SK-N-SH (cell line): ENCODE data around the gene CLCNKB. TPM values are rescaled to one million over a fixed set of nuclear protein-coding genes. Genes with fewer than 3 reads are reported as not detected.
"Not testable (repeated sequence)": the region's sequence is repeated elsewhere in the genome, so short reads cannot be mapped to it uniquely, and the experiment has no call there.

ENCODE experiments used
- CTCF ChIA-PET: fragments of 300-600, 350-600 bp; formaldehyde crosslinking; extraction: SDS; loops from one replicate; lab custom pipeline; 2021; lab: Yijun Ruan, JAX
- POLR2A ChIA-PET: fragments of 350-600 bp; sonication (Branson Sonifier 250); formaldehyde crosslinking; extraction: SDS; loops from one replicate; lab custom pipeline; 2020; ENCODE audit warnings: antibody characterized with exemption, inconsistent platforms; lab: Yijun Ruan, JAX
- DNase-seq: peaks from one replicate; pipeline ENCODE4 v3.0.0; 2012
- H2AFZ ChIP-seq: fragments of 200-600 bp; sonication (generic); 2 replicates; pipeline ENCODE4 v1.8.1; 2016; ENCODE audit warnings: antibody characterized with exemption, mild to moderate bottlenecking, low read depth
- H3F3A ChIP-seq: fragments of 200-600 bp; sonication (generic); replicated peaks from 2 replicates; pipeline ENCODE3; 2016; ENCODE audit warnings: antibody characterized with exemption, mild to moderate bottlenecking; ENCODE audit not compliant: insufficient read depth
- H3K27ac ChIP-seq, 2 experiments: fragments of 200-500 bp in 1 of 2; fragments of 200-600 bp in 1 of 2; sonication (Bioruptor generic) in 1 of 2; sonication (generic), shearing (Covaris generic) in 1 of 2; 2 replicates each; pipeline versions ENCODE4 v1.5.1 to v1.6.1; 2014 to 2016; ENCODE audit warnings: low read depth in 2 of 2, inconsistent platforms in 1 of 2, low read length in 1 of 2, mild to moderate bottlenecking in 1 of 2, mixed read lengths in 1 of 2
- H3K27me3 ChIP-seq: fragments of 200-600 bp; sonication (generic), shearing (Covaris generic); 2 replicates; pipeline ENCODE4 v1.6.1; 2016; ENCODE audit warnings: mixed run types; ENCODE audit not compliant: insufficient read depth
- H3K36me3 ChIP-seq, 2 experiments: fragments of 200-500 bp in 1 of 2; fragments of 200-600 bp in 1 of 2; sonication (Bioruptor generic) in 1 of 2; sonication (generic) in 1 of 2; replicated peaks in 1 of 2; 2 replicates each; pipeline versions ENCODE3 to v1.5.1; 2014 to 2016; ENCODE audit warnings: low read length in 1 of 2, mild to moderate bottlenecking in 1 of 2; ENCODE audit not compliant: insufficient read depth in 2 of 2, control insufficient read depth in 1 of 2
- H3K4me1 ChIP-seq, 2 experiments: fragments of 200-500 bp in 1 of 2; fragments of 200-600 bp in 1 of 2; sonication (Bioruptor generic) in 1 of 2; sonication (generic), shearing (Covaris generic) in 1 of 2; 2 replicates each; pipeline versions ENCODE4 v1.5.1 to v1.6.1; 2014 to 2016; ENCODE audit warnings: low read depth in 1 of 2, low read length in 1 of 2, mixed run types in 1 of 2; ENCODE audit not compliant: insufficient read depth in 2 of 2, control insufficient read depth in 1 of 2
- H3K4me2 ChIP-seq: fragments of 200-600 bp; sonication (generic), shearing (Covaris generic); 2 replicates; pipeline ENCODE4 v1.6.1; 2017; ENCODE audit warnings: mixed run types
- H3K4me3 ChIP-seq, 2 experiments: fragments of 200-500 bp in 1 of 2; fragments of 200-600 bp in 1 of 2; sonication (Bioruptor generic) in 1 of 2; sonication (generic), shearing (Covaris generic) in 1 of 2; 2 replicates each; pipeline versions ENCODE4 v1.5.1 to v1.8.1; 2014 to 2016; ENCODE audit warnings: low read depth in 2 of 2, inconsistent platforms in 1 of 2, low read length in 1 of 2, mild to moderate bottlenecking in 1 of 2, mixed read lengths in 1 of 2, moderate library complexity in 1 of 2
- H3K79me2 ChIP-seq: fragments of 200-600 bp; sonication (generic); 2 replicates; pipeline ENCODE4 v1.8.1; 2017; ENCODE audit warnings: mild to moderate bottlenecking; ENCODE audit not compliant: insufficient read depth
- H3K9ac ChIP-seq: fragments of 200-600 bp; sonication (generic); 2 replicates; pipeline ENCODE4 v1.6.1; 2017; ENCODE audit warnings: mixed run types
- H3K9me2 ChIP-seq: fragments of 200-600 bp; sonication (generic); 2 replicates; pipeline ENCODE4 v1.6.1; 2017; ENCODE audit warnings: mixed run types
- H3K9me3 ChIP-seq: fragments of 200-600 bp; sonication (generic); 2 replicates; pipeline ENCODE4 v1.6.1; 2017; ENCODE audit warnings: mixed run types, mild to moderate bottlenecking, moderate library complexity
- H4K20me1 ChIP-seq: fragments of 200-600 bp; sonication (generic); 2 replicates; pipeline ENCODE4 v1.6.1; 2017; ENCODE audit warnings: mild to moderate bottlenecking, mixed run types; ENCODE audit not compliant: insufficient read depth
- CHD2 ChIP-seq: fragments of 150-350 bp; IDR thresholded peaks from 2 replicates; pipeline ENCODE4 v1.6.1; 2018; ENCODE audit warnings: low read length; ENCODE audit not compliant: partially characterized antibody
- CTCF ChIP-seq: fragments of 200-600 bp; sonication (generic); IDR thresholded peaks from 2 replicates; pipeline ENCODE4 v1.6.1; 2017; ENCODE audit warnings: antibody characterized with exemption, mild to moderate bottlenecking, moderate library complexity
- EP300 ChIP-seq, 2 experiments: IDR thresholded peaks; 2 replicates each; pipeline versions ENCODE4 v1.4.0 to v1.6.1; 2012; ENCODE audit warnings: borderline replicate concordance in 1 of 2, low read depth in 1 of 2, low read length in 1 of 2
- EZH2phosphoT487 ChIP-seq: fragments of 200-600 bp; sonication (generic); IDR thresholded peaks from 2 replicates; pipeline ENCODE4 v1.6.1; 2017; ENCODE audit warnings: low read depth, mixed run types, mild to moderate bottlenecking, antibody characterized with exemption, moderate library complexity, borderline replicate concordance
- FOSL2 ChIP-seq: IDR thresholded peaks from 2 replicates; pipeline ENCODE4 v1.4.0; 2012; ENCODE audit warnings: low read depth, mild to moderate bottlenecking, moderate library complexity, borderline replicate concordance
- GABPA ChIP-seq: IDR thresholded peaks from 2 replicates; pipeline ENCODE4 v1.4.0; 2012; ENCODE audit warnings: low read depth, mild to moderate bottlenecking
- MAX ChIP-seq: IDR thresholded peaks from 2 replicates; pipeline ENCODE4 v1.4.0; 2012; ENCODE audit warnings: low read depth
- NFIC ChIP-seq: IDR thresholded peaks from 2 replicates; pipeline ENCODE4 v1.4.0; 2012; ENCODE audit warnings: borderline replicate concordance
- NRF1 ChIP-seq: IDR thresholded peaks from 2 replicates; pipeline ENCODE4 v1.6.1; 2012; ENCODE audit warnings: low read depth, mild to moderate bottlenecking, low read length
- POLR2AphosphoS5 ChIP-seq: IDR thresholded peaks from 2 replicates; pipeline ENCODE4 v1.6.1; 2012; ENCODE audit warnings: low read depth, low read length
- RAD21 ChIP-seq: IDR thresholded peaks from 2 replicates; pipeline ENCODE4 v1.6.1; 2012; ENCODE audit warnings: mild to moderate bottlenecking, low read length
- RCOR1 ChIP-seq: fragments of 150-350 bp; IDR thresholded peaks from 2 replicates; pipeline ENCODE4 v1.6.1; 2017; ENCODE audit warnings: antibody characterized with exemption, low read length
- SIN3A ChIP-seq: IDR thresholded peaks from 2 replicates; pipeline ENCODE4 v1.6.1; 2012; ENCODE audit warnings: low read depth, mild to moderate bottlenecking, low read length, moderate library complexity, borderline replicate concordance
- SMC3 ChIP-seq: IDR thresholded peaks from 2 replicates; pipeline ENCODE4 v1.6.1; 2012; ENCODE audit warnings: low read depth, low read length, improper control_type of control experiment
- TCF12 ChIP-seq: IDR thresholded peaks from 2 replicates; pipeline ENCODE4 v1.4.0; 2012
- USF1 ChIP-seq: IDR thresholded peaks from 2 replicates; pipeline ENCODE4 v1.4.0; 2012; ENCODE audit warnings: low read depth, borderline replicate concordance
- YY1 ChIP-seq: IDR thresholded peaks from 2 replicates; pipeline ENCODE4 v1.4.0; 2012; ENCODE audit warnings: low read depth, mild to moderate bottlenecking
- WGBS: methylation state at CpG from one replicate; pipeline ENCODE4 v1.1.6; 2017; ENCODE audit warnings: low lambda C conversion rate; 5-methylcytosine and 5-hydroxymethylcytosine counted together
- polyA plus RNA-seq, 3 experiments: library from polyadenylated mRNA; depleted of rRNA; stranded (reverse); fragments of >200 nt; gene quantifications; 2 replicates each; pipeline ENCODE4 v1.2.3, GENCODE V29; 2012
- TF ChIP-seq, protein P1 (sequence below): IDR thresholded peaks from 2 replicates; pipeline ENCODE4 v1.6.1; 2012; ENCODE audit warnings: mild to moderate bottlenecking, low read depth, low read length, moderate library complexity

CLCNKB gene
- polyA plus RNA-seq, 1 of the 3 experiments (the other 2 are of a cell fraction) = 0.41 TPM

DNA sequence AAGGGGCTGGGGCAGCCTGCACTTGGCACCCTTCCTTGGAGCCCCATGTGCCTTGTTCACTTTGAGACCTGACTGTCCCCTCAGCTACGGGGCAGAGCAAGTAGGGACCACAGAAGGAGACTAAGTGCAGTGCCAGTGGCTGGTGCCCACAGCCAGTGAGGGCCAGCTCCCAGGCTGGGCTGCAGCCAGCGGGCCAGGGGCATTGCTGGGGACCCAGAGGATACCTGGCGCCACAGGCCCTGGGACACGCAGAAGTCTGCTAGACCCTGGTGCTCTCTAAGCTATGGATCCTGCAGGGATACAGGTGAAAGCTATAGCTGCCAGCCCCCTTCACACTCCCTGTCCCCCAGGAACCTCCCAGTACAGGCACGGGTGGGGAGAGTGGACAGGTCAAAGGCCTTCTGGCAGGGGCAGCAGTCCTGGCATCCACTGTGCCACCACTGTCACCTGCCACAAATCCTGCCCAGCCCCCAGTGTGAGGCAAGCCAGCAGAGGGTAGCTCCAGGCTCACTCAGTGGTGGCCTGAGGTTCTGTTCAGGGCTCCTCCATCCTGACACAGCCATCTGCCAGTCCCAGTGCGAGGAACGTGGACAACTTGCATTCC lies 20.4 kb upstream of the CLCNKB start:
- no peaks in the 10 kb centered on the region for H3K9me2 ChIP-seq
- CTCF ChIA-PET = interaction anchor here (0.6 to 1.2 kb wide), 3 partner anchors 14 to 32 kb away, joined by 3 read pairs; no protein-coding TSS in a partner anchor
- POLR2A ChIA-PET = no interaction called here
- H2AFZ ChIP-seq = no peak overlapping the region
- no peak overlapping the region for H3K4me2 ChIP-seq
- H3K4me1 ChIP-seq = peaks cover 10 to 31% of the 10 kb centered on the region in 2 experiments; a peak in 2 of 4 replicates
- H4K20me1 ChIP-seq = no peaks in the 10 kb centered on the region
- WGBS = 67% methylated on average over 6 of the region's 7 CpGs
- no peak overlapping the region for H3K27ac ChIP-seq
- DNase-seq = no peak
- no peaks in the 10 kb centered on the region for H3F3A ChIP-seq
- no peak overlapping the region for H3K9ac ChIP-seq
- TF ChIP-seq CTCF (no peak), TCF12 (no peak), USF1 (no peak), CHD2 (no peak), YY1 (no peak), FOSL2 (no peak), SIN3A (no peak), EP300 (IDR thresholded peaks at IDR 0.05; ENCODE audit: borderline replicate concordance in 1 of 2, low read depth in 1 of 2, low read length in 1 of 2) (no peak), RAD21 (no peak), NRF1 (no peak), RCOR1 (no peak), EZH2phosphoT487 (no peak), GABPA (no peak), MAX (no peak), SMC3 (no peak), NFIC (no peak), POLR2AphosphoS5 (no peak)
- TF ChIP-seq, protein P1, sequence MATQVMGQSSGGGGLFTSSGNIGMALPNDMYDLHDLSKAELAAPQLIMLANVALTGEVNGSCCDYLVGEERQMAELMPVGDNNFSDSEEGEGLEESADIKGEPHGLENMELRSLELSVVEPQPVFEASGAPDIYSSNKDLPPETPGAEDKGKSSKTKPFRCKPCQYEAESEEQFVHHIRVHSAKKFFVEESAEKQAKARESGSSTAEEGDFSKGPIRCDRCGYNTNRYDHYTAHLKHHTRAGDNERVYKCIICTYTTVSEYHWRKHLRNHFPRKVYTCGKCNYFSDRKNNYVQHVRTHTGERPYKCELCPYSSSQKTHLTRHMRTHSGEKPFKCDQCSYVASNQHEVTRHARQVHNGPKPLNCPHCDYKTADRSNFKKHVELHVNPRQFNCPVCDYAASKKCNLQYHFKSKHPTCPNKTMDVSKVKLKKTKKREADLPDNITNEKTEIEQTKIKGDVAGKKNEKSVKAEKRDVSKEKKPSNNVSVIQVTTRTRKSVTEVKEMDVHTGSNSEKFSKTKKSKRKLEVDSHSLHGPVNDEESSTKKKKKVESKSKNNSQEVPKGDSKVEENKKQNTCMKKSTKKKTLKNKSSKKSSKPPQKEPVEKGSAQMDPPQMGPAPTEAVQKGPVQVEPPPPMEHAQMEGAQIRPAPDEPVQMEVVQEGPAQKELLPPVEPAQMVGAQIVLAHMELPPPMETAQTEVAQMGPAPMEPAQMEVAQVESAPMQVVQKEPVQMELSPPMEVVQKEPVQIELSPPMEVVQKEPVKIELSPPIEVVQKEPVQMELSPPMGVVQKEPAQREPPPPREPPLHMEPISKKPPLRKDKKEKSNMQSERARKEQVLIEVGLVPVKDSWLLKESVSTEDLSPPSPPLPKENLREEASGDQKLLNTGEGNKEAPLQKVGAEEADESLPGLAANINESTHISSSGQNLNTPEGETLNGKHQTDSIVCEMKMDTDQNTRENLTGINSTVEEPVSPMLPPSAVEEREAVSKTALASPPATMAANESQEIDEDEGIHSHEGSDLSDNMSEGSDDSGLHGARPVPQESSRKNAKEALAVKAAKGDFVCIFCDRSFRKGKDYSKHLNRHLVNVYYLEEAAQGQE = no peak
- TF ChIP-seq, all 33 proteins: peak for 0
- Histone ChIP-seq H3K79me2 (no peaks in the 10 kb centered on the region), H3K9me3 (no peaks in the 10 kb centered on the region), H3K4me3 (no peak overlapping the region), H3K27me3 (no peaks in the 10 kb centered on the region), H3K36me3 (no peaks in the 10 kb centered on the region)

GRCh38 chr1:16026302-16026701 lies 17.3 kb upstream of the CLCNKB start:
- H4K20me1 ChIP-seq, POLR2A ChIA-PET: not testable (repeated sequence)
- 68% methylated on average over 10 of the region's 10 CpGs for WGBS

More at GRCh38 chr1:16026302-16026701, 17.3 kb upstream of the CLCNKB start:
- not testable (repeated sequence) for H3K9ac ChIP-seq, H3K4me1 ChIP-seq, H3K79me2 ChIP-seq, H3K4me3 ChIP-seq, H3F3A ChIP-seq, H3K27ac ChIP-seq, H2AFZ ChIP-seq, H3K9me2 ChIP-seq, H3K27me3 ChIP-seq, H3K4me2 ChIP-seq, H3K9me3 ChIP-seq, DNase-seq, H3K36me3 ChIP-seq
- CTCF ChIA-PET = interaction anchor here (1.1 to 2.5 kb wide), 3 partner anchors 17 to 235 kb away, joined by 3 to 14 read pairs (median 3); no protein-coding TSS in a partner anchor
